Stimulated activated CD8-positive, alpha-beta memory T cell treated with anti-CD3 and anti-CD28 coated beads, Interleukin-4, amount 100 ng/mL, for 4 hours (primary cell): ENCODE results near the gene STRADA.

ENCODE experiments used
- DNase-seq, 2 donors: peaks; one replicate each; pipeline ENCODE4 v3.0.0-alpha.2; 2020; ENCODE audit warnings: low read depth in 2 of 2, low spot score in 1 of 2

Gene STRADA

GRCh38 chr17:63701868-63702720 lies 39.5 kb downstream of the STRADA start:
- peak in 1 of 2 donors; percentile 60 for DNase-seq

DNA sequence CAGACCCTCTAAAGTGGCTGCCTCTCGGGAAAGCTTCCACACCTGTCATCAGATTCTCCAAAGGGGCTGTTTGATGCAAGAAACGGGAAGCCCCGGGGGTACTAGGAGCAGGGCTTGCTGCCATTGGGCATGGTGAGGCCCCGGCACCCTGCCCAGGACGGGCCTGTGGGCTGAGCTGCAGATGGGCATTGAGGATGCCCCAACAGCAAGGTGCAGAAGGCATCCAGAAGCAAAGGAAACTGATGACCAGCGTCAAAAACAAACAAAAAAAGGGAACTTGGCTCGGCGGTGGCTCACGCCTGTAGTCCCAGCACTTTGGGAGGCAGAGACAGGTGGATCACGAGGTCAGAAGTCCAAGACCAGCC lies 40.2 kb downstream of the STRADA start:
- no peak for DNase-seq

- peak in 1 of 2 donors; percentile 22 for DNase-seq
These were observed 40.8 kb downstream of the STRADA start for GRCh38 chr17:63700528-63701455.

DNA sequence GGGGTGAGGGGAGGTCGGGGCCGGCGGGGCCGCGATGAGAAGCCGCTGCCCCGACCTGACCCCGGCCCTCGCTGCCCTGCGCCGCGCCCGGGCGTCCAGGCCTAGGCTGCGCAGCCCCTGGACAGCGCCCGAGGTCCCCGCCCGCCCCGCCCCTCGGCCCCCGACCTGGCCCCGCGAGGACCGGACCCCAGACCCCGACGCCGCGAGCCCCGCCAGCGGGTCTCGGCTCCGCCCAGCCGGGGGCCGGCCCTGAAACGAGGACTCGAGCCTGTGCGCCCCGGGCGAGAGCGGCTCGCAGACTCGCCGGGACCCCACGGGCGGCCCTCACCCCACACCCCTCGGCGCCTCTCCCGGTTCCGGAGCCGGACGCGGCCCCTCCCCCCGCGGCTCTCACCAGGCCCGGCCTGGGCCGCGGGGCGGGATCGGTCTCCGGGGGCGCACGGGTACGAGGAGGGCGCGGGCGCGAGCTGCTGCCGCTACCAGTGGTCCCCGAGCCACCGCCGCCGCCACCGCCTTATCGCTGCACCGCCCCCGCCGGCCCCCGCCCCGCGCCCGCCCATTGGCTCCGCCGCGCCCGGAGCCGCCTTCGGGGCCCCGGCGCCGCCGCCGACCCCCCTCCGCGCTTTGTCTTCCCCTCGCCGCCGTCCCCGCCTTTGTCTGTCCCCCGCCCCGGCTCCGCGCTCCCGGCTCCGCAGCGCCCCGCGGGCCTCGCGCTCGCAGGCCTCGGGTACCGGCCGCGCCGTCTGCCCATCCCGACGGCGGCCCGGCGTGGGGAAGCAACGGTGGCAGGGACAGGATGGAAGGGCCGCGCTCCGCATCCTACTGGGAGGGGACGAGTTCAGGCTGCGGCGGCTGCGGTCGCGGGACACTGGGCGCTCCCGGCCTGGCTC lies 41.7 kb downstream of the STRADA start, which contains the start of gene LIMD2:
Gene LIMD2 (minus strand): TSS at position 488 of the 890 bp plus-strand sequence. CDS start 827 bp downstream, outside the sequence.
- peak; percentile 68 to 84 for DNase-seq

DNA sequence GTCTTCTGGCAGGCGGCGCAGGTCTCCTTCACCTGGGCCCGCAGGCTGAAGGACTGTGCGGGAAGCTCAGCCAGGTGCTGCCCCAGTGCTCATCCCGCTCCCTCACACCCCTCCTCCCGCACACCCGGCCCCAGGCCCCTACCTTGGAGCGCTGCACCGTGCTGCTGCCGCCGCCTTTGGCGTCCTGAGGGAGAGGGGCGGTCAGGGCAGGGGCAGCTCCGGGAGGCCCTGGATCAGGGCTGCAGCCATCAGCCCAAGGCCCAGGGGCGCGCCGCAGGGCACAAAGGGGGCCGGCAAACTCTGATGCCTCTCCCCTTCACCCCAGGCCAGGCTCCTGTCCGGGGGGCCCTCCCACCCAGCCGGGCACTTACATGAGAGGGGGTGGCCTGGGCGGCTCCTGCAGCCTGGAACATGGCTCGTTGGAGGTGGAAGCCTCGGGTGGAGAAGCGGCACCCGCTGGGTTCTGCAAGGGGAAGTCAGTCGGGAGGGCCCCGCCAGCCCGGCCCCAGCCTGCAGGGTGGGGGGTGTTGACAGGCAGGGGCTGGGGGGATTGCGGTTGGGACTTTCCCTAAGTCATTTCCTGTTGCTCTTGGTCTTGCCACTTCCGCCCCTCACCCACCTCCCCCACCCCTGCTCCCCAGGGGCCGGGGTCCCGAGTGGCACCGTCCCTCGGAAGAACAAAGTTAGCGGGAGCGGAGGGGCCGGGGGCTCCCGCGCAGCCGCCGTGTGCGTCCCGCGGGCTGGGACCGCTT lies 42.5 kb downstream of the STRADA start:
- DNase-seq: peak; percentile 62 to 85

- DNase-seq: no peak
These were observed 43.2 kb downstream of the STRADA start for GRCh38 chr17:63698381-63698885.

DNA sequence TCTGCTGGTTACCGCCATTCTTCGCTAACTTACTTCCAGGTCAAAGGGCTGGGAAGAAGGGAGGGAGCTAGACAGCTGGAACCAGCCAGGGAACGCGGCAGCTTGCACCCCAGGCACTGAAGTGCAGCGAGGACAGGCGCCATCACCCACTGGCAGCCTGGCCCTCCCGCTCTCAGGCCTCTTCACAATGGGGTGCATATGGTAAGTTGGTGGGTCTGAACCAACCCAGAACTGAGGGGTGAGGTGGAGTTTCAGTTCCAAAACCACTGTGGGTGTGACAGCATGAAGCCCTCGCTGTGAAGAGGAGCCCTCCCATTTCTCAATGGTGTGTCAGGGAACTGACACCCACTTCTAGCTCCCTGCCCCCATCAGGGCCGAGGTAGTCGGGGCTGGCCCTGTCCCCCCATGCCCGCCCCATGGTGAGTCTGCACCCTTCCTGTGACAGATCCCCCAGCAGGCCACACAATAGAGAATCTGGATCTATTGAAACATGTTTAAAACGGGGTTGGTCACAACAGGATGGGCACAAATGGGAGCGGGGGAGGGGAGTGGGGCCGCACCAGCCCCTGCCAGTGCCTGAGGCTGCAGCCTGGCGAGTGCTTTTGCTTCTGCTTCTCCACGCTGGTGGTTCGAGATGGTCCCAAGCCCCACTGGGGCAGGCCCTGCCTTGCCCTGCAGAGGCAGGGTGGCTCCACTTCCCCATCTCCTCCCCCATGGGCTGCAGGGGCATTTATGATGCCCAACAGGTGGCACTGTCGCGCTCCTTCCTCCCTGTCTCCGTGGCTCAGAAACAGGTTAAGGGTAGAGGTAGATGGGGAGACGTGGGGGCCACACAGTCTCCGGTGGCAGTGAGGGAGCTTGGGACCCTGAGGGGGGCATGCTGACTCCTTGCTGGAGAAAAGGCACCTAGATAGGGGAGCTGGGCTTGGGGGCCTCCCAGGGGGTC lies 44.0 kb downstream of the STRADA start:
- DNase-seq: peak in 1 of 2 donors; percentile 49

GRCh38 chr17:63696381-63696961 lies 45.1 kb downstream of the STRADA start:
- no peak for DNase-seq

DNA sequence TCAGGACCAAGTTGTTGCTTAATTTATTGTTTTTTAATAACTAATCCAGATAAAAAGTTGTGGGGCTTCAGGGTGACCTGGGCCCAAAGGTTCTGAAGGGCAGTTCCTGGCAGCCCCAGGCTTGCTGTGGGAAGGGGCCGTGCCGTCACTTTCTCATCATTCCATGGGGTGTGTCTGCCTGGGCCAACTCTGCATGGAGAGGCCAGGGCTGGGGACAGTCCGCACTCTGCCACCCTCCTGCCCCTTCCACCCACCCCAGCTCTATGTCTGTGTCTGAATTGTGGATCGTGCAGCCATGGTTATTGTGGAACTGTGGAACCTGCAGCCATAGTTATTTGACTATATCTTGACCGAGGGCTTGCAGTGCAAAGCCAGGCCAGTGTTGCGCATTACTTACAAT lies 45.7 kb downstream of the STRADA start:
- no peak for DNase-seq

DNA sequence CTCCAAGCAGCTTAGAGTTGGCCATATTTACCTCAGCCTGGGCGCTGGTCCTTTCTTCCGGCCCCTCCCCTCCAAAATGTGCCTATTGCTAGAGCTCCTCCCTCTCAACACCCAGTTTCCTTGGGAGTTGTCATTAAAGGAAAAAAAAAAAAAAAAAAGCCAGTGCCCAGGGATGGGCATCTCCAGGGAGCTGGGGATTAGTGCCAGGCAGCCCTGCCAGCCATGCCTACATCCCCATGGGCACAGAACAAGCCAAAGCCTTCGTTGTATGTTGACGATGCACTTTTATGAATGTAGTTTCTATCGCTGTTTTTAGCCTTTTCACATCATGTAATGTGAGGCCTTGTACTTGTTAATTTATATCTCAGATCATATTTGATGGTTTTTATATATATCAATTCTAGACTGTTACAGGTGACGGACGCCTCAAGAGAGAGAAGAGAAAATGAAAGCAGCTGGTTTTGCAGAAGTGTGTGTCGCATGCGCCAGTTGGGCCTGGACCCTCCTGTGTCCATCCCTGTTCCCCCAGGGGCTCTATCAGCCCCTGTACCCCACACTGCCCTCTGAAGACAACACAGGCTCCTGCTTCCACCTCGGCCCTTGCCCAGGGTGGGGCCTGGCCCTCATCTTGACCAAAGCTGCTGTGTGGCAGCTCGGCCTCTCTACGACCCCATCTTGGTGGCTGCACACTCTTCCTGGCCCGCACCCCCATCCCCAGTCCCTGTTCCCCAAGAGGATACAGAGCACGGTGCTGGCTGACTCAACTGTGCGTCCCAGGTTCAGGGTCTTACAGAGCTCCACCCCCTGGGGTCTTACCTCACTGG lies 46.4 kb downstream of the STRADA start:
- no peak for DNase-seq

- no peak for DNase-seq
These were observed 47.2 kb downstream of the STRADA start for GRCh38 chr17:63694229-63694949.

DNA sequence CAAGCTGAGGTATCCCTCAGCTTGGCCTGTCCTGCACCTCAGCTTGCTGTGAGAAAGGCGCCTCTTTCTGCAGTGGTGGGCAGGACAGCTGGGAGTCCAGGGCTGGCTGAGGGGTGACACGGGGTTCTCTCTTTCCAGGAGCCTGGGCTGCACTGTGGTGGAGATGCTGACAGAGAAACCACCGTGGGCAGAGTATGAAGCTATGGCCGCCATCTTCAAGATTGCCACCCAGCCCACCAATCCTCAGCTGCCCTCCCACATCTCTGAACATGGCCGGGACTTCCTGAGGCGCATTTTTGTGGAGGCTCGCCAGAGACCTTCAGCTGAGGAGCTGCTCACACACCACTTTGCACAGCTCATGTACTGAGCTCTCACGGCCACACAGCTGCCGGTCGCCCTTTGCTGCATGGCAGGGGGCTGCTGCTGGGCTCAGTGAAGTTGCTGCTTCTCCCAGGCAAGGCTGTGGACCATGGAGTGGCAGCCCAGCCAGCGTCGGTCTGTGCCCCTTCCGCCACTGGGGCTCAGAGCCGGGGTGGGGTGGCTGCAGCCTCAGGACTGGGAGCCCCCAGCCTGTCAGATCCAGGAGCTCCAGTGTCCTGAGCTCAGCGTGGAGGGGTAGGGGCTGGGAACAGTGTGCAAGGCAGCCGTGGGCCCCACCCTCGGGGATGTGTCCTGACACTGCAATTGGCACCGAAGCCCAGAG lies 48.0 kb downstream of the STRADA start:
- DNase-seq: no peak

GRCh38 chr17:63692195-63692816 lies 49.3 kb downstream of the STRADA start:
- DNase-seq: no peak

- DNase-seq: no peak
These were observed 52.1 kb downstream of the STRADA start for GRCh38 chr17:63689479-63689878.

- no peak for DNase-seq
These were observed 53.1 kb downstream of the STRADA start for GRCh38 chr17:63688396-63689020.
